SU-DHL-6 (cell line): Measurements from ENCODE around the gene TFAP2E.

ENCODE experiments used
- EZH2phosphoT487 ChIP-seq: fragments of 200-600 bp; sonication (generic), shearing (Covaris generic); conservative IDR thresholded peaks from 2 replicates; pipeline ENCODE4 v1.6.1; 2018; ENCODE audit warnings: mild to moderate bottlenecking, antibody characterized with exemption, low read length, moderate library complexity, mixed read lengths
- TF ChIP-seq, protein P1 (sequence below): fragments of 200-600 bp; sonication (generic); IDR thresholded peaks from one replicate; pipeline ENCODE4 v1.5.1; 2017; ENCODE audit warnings: antibody characterized with exemption, mild to moderate bottlenecking, low read length, moderate library complexity; ENCODE audit not compliant: insufficient read depth, poor library complexity, severe bottlenecking

DNA sequence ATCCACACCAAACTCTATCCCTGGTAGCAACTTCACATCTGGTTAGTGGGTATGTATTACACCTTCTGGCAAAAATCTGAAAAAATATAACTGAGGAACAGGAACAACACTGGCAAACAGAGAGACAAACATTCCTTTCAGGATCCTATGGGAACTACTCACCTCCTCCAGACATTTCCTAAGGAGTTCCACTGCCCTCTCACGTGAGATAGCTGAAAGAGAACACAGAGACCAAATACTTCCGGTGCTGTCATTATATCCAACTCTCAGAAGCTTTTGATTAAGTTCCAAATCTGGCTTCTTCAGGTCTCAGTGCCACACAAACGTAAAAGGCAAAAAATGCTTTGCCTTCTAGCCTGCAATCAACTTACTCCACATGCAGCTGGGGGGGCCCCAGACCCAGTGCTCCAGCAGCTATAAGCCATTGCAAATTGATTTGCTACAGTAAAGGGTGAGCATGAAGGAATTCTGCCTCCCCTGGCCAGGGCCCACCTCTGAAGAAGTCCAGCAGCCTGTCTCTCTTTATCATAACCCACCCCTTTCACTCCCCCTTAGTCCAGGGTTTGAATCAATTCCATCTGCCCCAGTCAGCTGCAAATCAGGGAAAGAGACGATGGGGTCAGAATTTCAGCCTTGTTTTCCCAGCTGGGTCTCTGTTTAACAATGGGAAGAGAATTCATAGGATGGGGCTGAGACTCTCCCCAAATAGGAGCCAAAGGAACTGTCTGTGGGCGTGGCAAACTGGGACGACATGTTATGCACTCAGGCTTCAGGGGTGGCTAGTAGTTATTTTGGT, 32.2 kb downstream of the TFAP2E start:
- TF ChIP-seq, protein P1, sequence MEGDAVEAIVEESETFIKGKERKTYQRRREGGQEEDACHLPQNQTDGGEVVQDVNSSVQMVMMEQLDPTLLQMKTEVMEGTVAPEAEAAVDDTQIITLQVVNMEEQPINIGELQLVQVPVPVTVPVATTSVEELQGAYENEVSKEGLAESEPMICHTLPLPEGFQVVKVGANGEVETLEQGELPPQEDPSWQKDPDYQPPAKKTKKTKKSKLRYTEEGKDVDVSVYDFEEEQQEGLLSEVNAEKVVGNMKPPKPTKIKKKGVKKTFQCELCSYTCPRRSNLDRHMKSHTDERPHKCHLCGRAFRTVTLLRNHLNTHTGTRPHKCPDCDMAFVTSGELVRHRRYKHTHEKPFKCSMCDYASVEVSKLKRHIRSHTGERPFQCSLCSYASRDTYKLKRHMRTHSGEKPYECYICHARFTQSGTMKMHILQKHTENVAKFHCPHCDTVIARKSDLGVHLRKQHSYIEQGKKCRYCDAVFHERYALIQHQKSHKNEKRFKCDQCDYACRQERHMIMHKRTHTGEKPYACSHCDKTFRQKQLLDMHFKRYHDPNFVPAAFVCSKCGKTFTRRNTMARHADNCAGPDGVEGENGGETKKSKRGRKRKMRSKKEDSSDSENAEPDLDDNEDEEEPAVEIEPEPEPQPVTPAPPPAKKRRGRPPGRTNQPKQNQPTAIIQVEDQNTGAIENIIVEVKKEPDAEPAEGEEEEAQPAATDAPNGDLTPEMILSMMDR: no peak
- no peak for TF ChIP-seq EZH2phosphoT487
